Uterus (tissue), 4 donors: ENCODE measurements around the gene ALKBH7. TPM values are rescaled to one million over a fixed set of nuclear protein-coding genes. Genes with fewer than 3 reads are reported as not detected.

Source experiments
- DNase-seq, 2 donors: peaks; one replicate each; pipeline ENCODE4 v3.0.0-alpha.2; 2019 to 2020
- H3K27ac ChIP-seq, 2 donors: fragments of 200-600 bp; sonication (generic); 1 replicate in 1 of 2; 2 replicates in 1 of 2; pipeline ENCODE4 v1.5.1; 2016 to 2018
- H3K27me3 ChIP-seq, 2 donors: fragments of 200-600 bp; sonication (generic); one replicate each; pipeline ENCODE4 v1.5.1; 2018 to 2019; ENCODE audit warnings: control low read depth in 1 of 2
- H3K36me3 ChIP-seq, 2 donors: fragments of 200-600 bp; sonication (generic); one replicate each; pipeline ENCODE4 v1.5.1; 2019; ENCODE audit warnings: control low read depth in 1 of 2
- H3K4me1 ChIP-seq, 2 donors: fragments of 200-600 bp; sonication (generic); one replicate each; pipeline ENCODE4 v1.5.1; 2018 to 2019; ENCODE audit warnings: control low read depth in 1 of 2
- H3K4me3 ChIP-seq, 2 donors: fragments of 200-600 bp; sonication (generic); 1 replicate in 1 of 2; 2 replicates in 1 of 2; pipeline ENCODE4 v1.5.1; 2018 to 2019; ENCODE audit warnings: mild to moderate bottlenecking in 1 of 2
- H3K9me3 ChIP-seq, 2 donors: fragments of 200-600 bp; sonication (generic); one replicate each; pipeline ENCODE4 v1.5.1; 2019; ENCODE audit warnings: control low read depth in 1 of 2
- CTCF ChIP-seq, 4 experiments: fragments of 200-600 bp in 2 of 4; fragments of 450-650 bp in 2 of 4; sonication (generic) in 2 of 4; IDR thresholded peaks; one replicate each; pipeline ENCODE4 v1.5.1; 2016 to 2019; ENCODE audit warnings: antibody characterized with exemption in 4 of 4, mild to moderate bottlenecking in 2 of 4, moderate library complexity in 1 of 4
- POLR2A ChIP-seq, 2 donors: fragments of 450-650 bp; IDR thresholded peaks; one replicate each; pipeline ENCODE4 v1.6.1; 2016; ENCODE audit warnings: antibody characterized with exemption in 2 of 2, mild to moderate bottlenecking in 1 of 2, moderate library complexity in 1 of 2
- intact Hi-C: fragments of 100-400 bp; cut with DNase I; formaldehyde crosslinking; loops from one replicate; pipeline ENCODE4 v1.15.1; 2023; ENCODE audit warnings: low total_unique reads
- total RNA-seq, 4 donors: library from RNA; depleted of rRNA in 3 of 4; stranded (reverse); fragments of >200 nt in 3 of 4; gene quantifications; one replicate each; pipeline versions ENCODE4 v1.1.0 to v1.2.4, GENCODE V29; 2014 to 2023
- donor health status: DM: yes; HTN: yes; CAD: no.

Gene ALKBH7
- total RNA-seq, 4 donors from 2014 or later, result 17.4 to 84.8 (median 42.7) TPM

GRCh38 chr19:6412447-6413091, 40.0 kb downstream of the ALKBH7 start:
- Histone ChIP-seq H3K27ac (peak overlapping the region; percentile 83 to 86), H3K36me3 (no peaks in the 10 kb centered on the region), H3K9me3 (no peaks in the 10 kb centered on the region), H3K4me3 (no peak overlapping the region), H3K27me3 (no peaks in the 10 kb centered on the region), H3K4me1 (peaks cover 4 to 5% of the 10 kb centered on the region in 2 donors)
- DNase-seq, result peak in 1 of 2 donors; percentile 53
- TF ChIP-seq CTCF (IDR thresholded peaks at IDR 0.05) (peak in 3 of 4 experiments; percentile 10 to 37 (median 32)), POLR2A (IDR thresholded peaks at IDR 0.05) (no peak)
- intact Hi-C loops, result no loop called here

GRCh38 chr19:6413291-6413690, 40.7 kb downstream of the ALKBH7 start:
- Histone ChIP-seq H3K9me3 (no peaks in the 10 kb centered on the region), H3K36me3 (no peaks in the 10 kb centered on the region), H3K4me1 (peaks cover 4 to 5% of the 10 kb centered on the region in 2 donors), H3K27ac (peak overlapping the region; percentile 83 to 86), H3K4me3 (no peak overlapping the region), H3K27me3 (no peaks in the 10 kb centered on the region)
- no peak for DNase-seq
- intact Hi-C loops, result no loop called here
- TF ChIP-seq POLR2A (IDR thresholded peaks at IDR 0.05) (no peak), CTCF (IDR thresholded peaks at IDR 0.05) (no peak)

GRCh38 chr19:6413721-6414643, 41.4 kb downstream of the ALKBH7 start:
- no peak for TF ChIP-seq POLR2A (IDR thresholded peaks at IDR 0.05)
- TF ChIP-seq CTCF (IDR thresholded peaks at IDR 0.05), result peak in 1 of 4 experiments; percentile 4
- DNase-seq, result no peak
- intact Hi-C loops, result no loop called here
- H3K36me3 ChIP-seq, result no peaks in the 10 kb centered on the region
- H3K9me3 ChIP-seq, result no peaks in the 10 kb centered on the region
- peaks cover 4 to 5% of the 10 kb centered on the region in 2 donors for H3K4me1 ChIP-seq
- H3K4me3 ChIP-seq, result no peak overlapping the region
- H3K27ac ChIP-seq, result peak overlapping the region; percentile 83 to 86
- H3K27me3 ChIP-seq, result no peaks in the 10 kb centered on the region

- peak overlapping the region; percentile 83 to 86 for H3K27ac ChIP-seq
Measured at GRCh38 chr19:6414793-6415590, 42.4 kb downstream of the ALKBH7 start.

More at GRCh38 chr19:6414793-6415590, 42.4 kb downstream of the ALKBH7 start:
- H3K4me1 ChIP-seq, result peaks cover 4 to 5% of the 10 kb centered on the region in 2 donors
- intact Hi-C loops, result no loop called here
- no peak for DNase-seq
- no peaks in the 10 kb centered on the region for H3K9me3 ChIP-seq
- H3K36me3 ChIP-seq, result no peaks in the 10 kb centered on the region
- TF ChIP-seq CTCF (IDR thresholded peaks at IDR 0.05), result no peak
- TF ChIP-seq POLR2A (IDR thresholded peaks at IDR 0.05), result no peak
- no peaks in the 10 kb centered on the region for H3K27me3 ChIP-seq
- no peak overlapping the region for H3K4me3 ChIP-seq
